Panc1 (cell line): ENCODE data around the gene RPS13. TPM values are rescaled to one million over a fixed set of nuclear protein-coding genes. Genes with fewer than 3 reads are reported as not detected.
"Not testable (repeated sequence)": the region's sequence is repeated elsewhere in the genome, so short reads cannot be mapped to it uniquely, and the experiment has no call there.

Experiments used
- ATAC-seq: fragments of 200-7000 bp; cut with Tn5 transposase; 2 replicates; pipeline ENCODE4 v1.9.1; 2020; ENCODE audit warnings: mild to moderate bottlenecking, moderate library complexity
- BruUV-seq: library from RNA; stranded (reverse); fragments of 400-500 nt; replicated peaks from 2 replicates; lab custom pipeline; 2021; lab: Mats Ljungman, UMichigan
- CTCF ChIA-PET: fragments of 300-600 bp; sonication (Branson Sonifier 250); formaldehyde crosslinking; loops from one replicate; lab custom pipeline; 2022; ENCODE audit warnings: antibody characterized with exemption; lab: Charles Lee
- POLR2A ChIA-PET: fragments of 300-600 bp; sonication (Branson Sonifier 250); formaldehyde crosslinking; loops from one replicate; lab custom pipeline; 2022; ENCODE audit warnings: antibody characterized with exemption; lab: Charles Lee
- DNase-seq: peaks from one replicate; pipeline ENCODE4 v3.0.0-alpha.2; 2010; ENCODE audit warnings: low read depth, low spot score
- H3K27ac ChIP-seq: 2 replicates; pipeline ENCODE4 v1.5.1; 2011; ENCODE audit warnings: mild to moderate bottlenecking, low read length, inconsistent platforms
- H3K27me3 ChIP-seq: fragments of 200-500 bp; sonication (Bioruptor generic); 2 replicates; pipeline ENCODE4 v1.6.0; 2014; ENCODE audit warnings: low read length, inconsistent platforms; ENCODE audit not compliant: control insufficient read depth, insufficient read depth
- H3K36me3 ChIP-seq: fragments of 200-500 bp; sonication (Bioruptor generic); 2 replicates; pipeline ENCODE4 v1.5.1; 2014; ENCODE audit warnings: inconsistent platforms, mild to moderate bottlenecking, low read length, moderate library complexity; ENCODE audit not compliant: control insufficient read depth, insufficient read depth
- H3K4me1 ChIP-seq: 2 replicates; pipeline ENCODE4 v1.5.1; 2011; ENCODE audit warnings: inconsistent platforms, mild to moderate bottlenecking, low read length, moderate library complexity; ENCODE audit not compliant: control insufficient read depth, insufficient read depth
- H3K4me3 ChIP-seq, 2 experiments: 2 replicates each; pipeline ENCODE4 v1.5.1; 2011 to 2012; ENCODE audit warnings: low read depth in 2 of 2, low read length in 2 of 2, mild to moderate bottlenecking in 2 of 2, inconsistent platforms in 1 of 2, moderate library complexity in 1 of 2
- H3K9me3 ChIP-seq: fragments of 200-500 bp; sonication (Bioruptor generic); 2 replicates; pipeline ENCODE4 v1.5.1; 2014; ENCODE audit warnings: low read depth, mild to moderate bottlenecking, inconsistent platforms, low read length, moderate library complexity; ENCODE audit not compliant: control insufficient read depth, insufficient read depth
- CTCF ChIP-seq: fragments of 450-650 bp; IDR thresholded peaks from 2 replicates; pipeline ENCODE4 v1.5.1; 2017; ENCODE audit warnings: mild to moderate bottlenecking
- POLR2AphosphoS5 ChIP-seq: IDR thresholded peaks from 2 replicates; pipeline ENCODE4 v1.6.1; 2012; ENCODE audit warnings: mild to moderate bottlenecking, low read depth, low read length, moderate library complexity
- REST ChIP-seq, 2 experiments: IDR thresholded peaks; 2 replicates each; pipeline ENCODE4 v1.6.1; 2011 to 2012; ENCODE audit warnings: low read depth in 2 of 2, control low read depth in 1 of 2, low read length in 1 of 2, mild to moderate bottlenecking in 1 of 2, moderate library complexity in 1 of 2; ENCODE audit not compliant: insufficient read depth in 1 of 2
- SIN3A ChIP-seq: IDR thresholded peaks from 2 replicates; pipeline ENCODE4 v1.6.1; 2012; ENCODE audit warnings: low read depth, mild to moderate bottlenecking, low read length, moderate library complexity, borderline replicate concordance; ENCODE audit not compliant: insufficient read depth
- TCF7L2 ChIP-seq: IDR thresholded peaks from 2 replicates; pipeline ENCODE4 v1.6.1; 2011; ENCODE audit warnings: mild to moderate bottlenecking, low read depth, low read length, inconsistent platforms
- in situ Hi-C: cut with HindIII; loops from 2 replicates; pipeline ENCODE4 v1.10.0; 2016; ENCODE audit warnings: low sequenced_read_pairs, low pct_unique_long_range_greater_than_20kb
- intact Hi-C: fragments of 100-400 bp; cut with micrococcal nuclease; formaldehyde crosslinking; loops from one replicate; pipeline ENCODE4 v1.10.0; 2022; ENCODE audit not compliant: unreplicated experiment
- total RNA-seq: library from RNA; stranded (reverse); gene quantifications from one replicate; pipeline ENCODE4 v1.2.1, GENCODE V29; 2021; ENCODE audit not compliant: unreplicated experiment

Gene RPS13
- total RNA-seq, 1 experiment from 2014 or later: 882 TPM

GRCh38 chr11:17098658-17099057 lies 21.2 kb upstream of the RPS13 start:
- ATAC-seq (no peak), DNase-seq (no peak)
- intact Hi-C loops (no loop called here), in situ Hi-C loops (no loop called here)
- peaks cover 6% of the 10 kb centered on the region for H3K36me3 ChIP-seq
- no peaks in the 10 kb centered on the region for H3K4me1 ChIP-seq
- no TSS peak for BruUV-seq
- TF ChIP-seq REST (IDR thresholded peaks at IDR 0.05; ENCODE audit: insufficient read depth in 1 of 2, low read depth in 2 of 2, low read length in 1 of 2) (no peak), TCF7L2 (no peak), SIN3A (no peak), CTCF (no peak), POLR2AphosphoS5 (no peak)
- CTCF ChIA-PET: no interaction called here
- no peak overlapping the region for H3K27ac ChIP-seq
- H3K9me3 ChIP-seq: no peaks in the 10 kb centered on the region
- no peaks in the 10 kb centered on the region for H3K27me3 ChIP-seq
- H3K4me3 ChIP-seq: no peak overlapping the region
- POLR2A ChIA-PET: no interaction called here

- POLR2A ChIA-PET: no interaction called here
- TF ChIP-seq SIN3A (no peak), TCF7L2 (no peak), CTCF (no peak), POLR2AphosphoS5 (no peak), REST (IDR thresholded peaks at IDR 0.05; ENCODE audit: insufficient read depth in 1 of 2, low read depth in 2 of 2, low read length in 1 of 2) (no peak)
These were observed 20.6 kb upstream of the RPS13 start for GRCh38 chr11:17098038-17098437.

GRCh38 chr11:17085976-17086375 lies 8.5 kb upstream of the RPS13 start:
- H3K9me3 ChIP-seq, POLR2A ChIA-PET, in situ Hi-C loops, H3K27ac ChIP-seq, ATAC-seq, BruUV-seq, H3K36me3 ChIP-seq, H3K4me3 ChIP-seq, H3K27me3 ChIP-seq, H3K4me1 ChIP-seq, DNase-seq, CTCF ChIA-PET, intact Hi-C loops: not testable (repeated sequence)

More at GRCh38 chr11:17098038-17098437, 20.6 kb upstream of the RPS13 start:
- in situ Hi-C loops: no loop called here
- CTCF ChIA-PET: no interaction called here
- Histone ChIP-seq H3K27me3 (no peaks in the 10 kb centered on the region), H3K27ac (no peak overlapping the region), H3K4me3 (no peak overlapping the region), H3K36me3 (peaks cover 6% of the 10 kb centered on the region), H3K4me1 (no peaks in the 10 kb centered on the region), H3K9me3 (no peaks in the 10 kb centered on the region)
- DNase-seq (no peak), ATAC-seq (no peak)
- intact Hi-C loops: no loop called here
- BruUV-seq: no TSS peak
